Stomach (tissue), 9 donors: ENCODE measurements around the gene WDR37. TPM values are rescaled to one million over a fixed set of nuclear protein-coding genes. Genes with fewer than 3 reads are reported as not detected.

Experiments
- DNase-seq, 2 donors: peaks; one replicate each; pipeline versions ENCODE4 v3.0.0 to v3.0.0-alpha.2; 2013 to 2019
- H3K27ac ChIP-seq, 5 donors: fragments of 200-600 bp in 4 of 5; sonication (generic) in 4 of 5; one replicate each; pipeline ENCODE4 v1.5.1; 2013 to 2019; ENCODE audit warnings: mild to moderate bottlenecking in 1 of 5, moderate library complexity in 1 of 5
- H3K27me3 ChIP-seq, 3 donors: fragments of 200-600 bp; sonication (generic); one replicate each; pipeline ENCODE4 v1.5.1; 2017 to 2019; ENCODE audit warnings: mixed run types in 1 of 3
- H3K36me3 ChIP-seq, 4 donors: fragments of 200-600 bp; sonication (generic); 1 replicate in 3 of 4; 2 replicates in 1 of 4; pipeline ENCODE4 v1.5.1; 2016 to 2019
- H3K4me1 ChIP-seq, 4 donors: fragments of 200-600 bp; sonication (generic); one replicate each; pipeline ENCODE4 v1.5.1; 2016 to 2019
- H3K4me3 ChIP-seq, 4 donors: fragments of 200-600 bp; sonication (generic) in 3 of 4; one replicate each; pipeline ENCODE4 v1.5.1; 2016 to 2019; ENCODE audit warnings: mild to moderate bottlenecking in 1 of 4
- H3K9me3 ChIP-seq, 4 donors: fragments of 200-600 bp; sonication (generic); one replicate each; pipeline ENCODE4 v1.5.1; 2016 to 2019
- CTCF ChIP-seq, 7 experiments: fragments of 450-650 bp in 4 of 7; fragments of 200-600 bp in 3 of 7; sonication (generic) in 3 of 7; IDR thresholded peaks; one replicate each; pipeline ENCODE4 v1.5.1; 2016 to 2019; ENCODE audit warnings: antibody characterized with exemption in 7 of 7, control low read depth in 2 of 7, mild to moderate bottlenecking in 1 of 7
- EP300 ChIP-seq: sonication (generic); formaldehyde crosslinking; IDR thresholded peaks from one replicate; pipeline ENCODE4 v1.6.1; 2017; ENCODE audit warnings: antibody characterized with exemption
- POLR2A ChIP-seq, 4 donors: fragments of 450-650 bp; IDR thresholded peaks; one replicate each; pipeline ENCODE4 v1.6.1; 2016; ENCODE audit warnings: antibody characterized with exemption in 4 of 4, control low read depth in 2 of 4, mild to moderate bottlenecking in 1 of 4, moderate library complexity in 1 of 4
- POLR2AphosphoS5 ChIP-seq, 3 donors: sonication (generic); formaldehyde crosslinking; IDR thresholded peaks; one replicate each; pipeline ENCODE4 v1.6.1; 2016; ENCODE audit warnings: antibody characterized with exemption in 3 of 3
- WGBS, 5 donors: extraction: QIAGEN DNeasy Blood & Tissue Kit in 3 of 5; methylation state at CpG; one replicate each; pipeline versions ENCODE4 v1.1.5 to v1.1.7; 2013 to 2018; 5-methylcytosine and 5-hydroxymethylcytosine counted together
- intact Hi-C: fragments of 100-400 bp; cut with DNase I; formaldehyde crosslinking; loops from one replicate; pipeline ENCODE4 v1.15.1; 2023; ENCODE audit warnings: low total_unique reads
- polyA plus RNA-seq, 3 donors: library from polyadenylated mRNA; stranded (reverse); fragments of 200-250 nt; gene quantifications; one replicate each; pipeline ENCODE4 v1.2.3, GENCODE V29; 2013
- total RNA-seq, 5 donors: library from RNA; depleted of rRNA; stranded (reverse); fragments of >200 nt; gene quantifications; one replicate each; pipeline versions ENCODE4 v1.1.0 to v1.2.3, GENCODE V29; 2014 to 2016
- donor health status: healthy with polysubstance abuse.
- donor health status: Bipolar disorder and iron deficiency.
- donor health status: healthy.

WDR37 gene
- total and polyA plus RNA-seq, 8 donors, result 5.3 to 165 (median 12.6) TPM

- Histone ChIP-seq H3K36me3 (no peaks in the 10 kb centered on the region), H3K4me3 (no peak overlapping the region), H3K9me3 (no peaks in the 10 kb centered on the region), H3K27me3 (peaks cover 0 to 16% (median 0%) of the 10 kb centered on the region in 3 donors), H3K27ac (no peak overlapping the region), H3K4me1 (peaks cover 0 to 5% (median 0%) of the 10 kb centered on the region in 4 donors)
- intact Hi-C loops, result no loop called here
- DNase-seq, result no peak
- WGBS, 5 donors, result 79 to 87% (median 84%) methylated on average over 14 to 16 of the region's 16 CpGs
- TF ChIP-seq POLR2AphosphoS5 (IDR thresholded peaks at IDR 0.05) (no peak), POLR2A (IDR thresholded peaks at IDR 0.05) (no peak), EP300 (no peak), CTCF (IDR thresholded peaks at IDR 0.05) (no peak)
These were observed 124.0 kb downstream of the WDR37 start for GRCh38 chr10:1180071-1180730.

GRCh38 chr10:1180836-1181235 lies 124.7 kb downstream of the WDR37 start:
- Histone ChIP-seq H3K27ac (no peak overlapping the region), H3K4me3 (no peak overlapping the region), H3K36me3 (no peaks in the 10 kb centered on the region), H3K9me3 (no peaks in the 10 kb centered on the region), H3K27me3 (peaks cover 0 to 16% (median 0%) of the 10 kb centered on the region in 3 donors), H3K4me1 (peaks cover 0 to 5% (median 0%) of the 10 kb centered on the region in 4 donors)
- intact Hi-C loops, result no loop called here
- no peak for DNase-seq
- TF ChIP-seq POLR2AphosphoS5 (IDR thresholded peaks at IDR 0.05), result no peak
- TF ChIP-seq CTCF (IDR thresholded peaks at IDR 0.05), result no peak
- no peak for TF ChIP-seq POLR2A (IDR thresholded peaks at IDR 0.05)
- TF ChIP-seq EP300, result no peak
- 69 to 82% (median 80%) methylated on average over 6 to 11 of the region's 11 CpGs for WGBS, 5 donors

Other genes with a start within 250 kb of the WDR37 start
- 100 to 1,000 TPM in 2 of 5 donors, 10 to 100 TPM in 3; 33.6 to 269 (median 87.0) TPM for gene LARP4B, start 124.7 kb upstream of the WDR37 start, total RNA-seq
- 10 to 100 TPM; 11.8 to 15.3 (median 13.2) TPM for gene LARP4B, start 124.7 kb upstream of the WDR37 start, polyA plus RNA-seq
- 10 to 100 TPM in 4 of 5 donors, 1 to 10 TPM in 1; 8.8 to 61.7 (median 28.1) TPM for gene GTPBP4, start 68.0 kb upstream of the WDR37 start, total RNA-seq
- gene GTPBP4, start 68.0 kb upstream of the WDR37 start, polyA plus RNA-seq, result 10 to 100 TPM; 13.3 to 17.4 (median 16.2) TPM
- 1 to 10 TPM in 1 of 5 donors, not detected in 4; 2.9 TPM for gene IDI2, start 30.5 kb upstream of the WDR37 start, total RNA-seq
- not detected for gene IDI2, start 30.5 kb upstream of the WDR37 start, polyA plus RNA-seq
- gene IDI1, start 7.3 kb upstream of the WDR37 start, total RNA-seq, result 10 to 100 TPM; 18.4 to 79.1 (median 21.6) TPM
- 10 to 100 TPM; 31.6 to 76.5 (median 54.7) TPM for gene IDI1, start 7.3 kb upstream of the WDR37 start, polyA plus RNA-seq